8988T (cell line): ENCODE results near the gene SPDYE1.

Experiments
- DNase-seq: peaks from one replicate; pipeline ENCODE4 v3.0.0; 2011

Gene SPDYE1

GRCh38 chr7:44045226-44046014 lies 47.7 kb downstream of the SPDYE1 start:
- DNase-seq: no peak

- DNase-seq: no peak
Observed at GRCh38 chr7:44046321-44047061, 48.8 kb downstream of the SPDYE1 start.

GRCh38 chr7:44048031-44048795 lies 50.5 kb downstream of the SPDYE1 start:
- DNase-seq: no peak

- no peak for DNase-seq
Observed at GRCh38 chr7:44050121-44050914, 52.6 kb downstream of the SPDYE1 start.

- DNase-seq: no peak
Observed at GRCh38 chr7:44050915-44051560, 53.3 kb downstream of the SPDYE1 start.

GRCh38 chr7:44051611-44052220 lies 54.0 kb downstream of the SPDYE1 start:
- no peak for DNase-seq

- no peak for DNase-seq
Observed at GRCh38 chr7:44052771-44053365, 55.2 kb downstream of the SPDYE1 start.

DNA sequence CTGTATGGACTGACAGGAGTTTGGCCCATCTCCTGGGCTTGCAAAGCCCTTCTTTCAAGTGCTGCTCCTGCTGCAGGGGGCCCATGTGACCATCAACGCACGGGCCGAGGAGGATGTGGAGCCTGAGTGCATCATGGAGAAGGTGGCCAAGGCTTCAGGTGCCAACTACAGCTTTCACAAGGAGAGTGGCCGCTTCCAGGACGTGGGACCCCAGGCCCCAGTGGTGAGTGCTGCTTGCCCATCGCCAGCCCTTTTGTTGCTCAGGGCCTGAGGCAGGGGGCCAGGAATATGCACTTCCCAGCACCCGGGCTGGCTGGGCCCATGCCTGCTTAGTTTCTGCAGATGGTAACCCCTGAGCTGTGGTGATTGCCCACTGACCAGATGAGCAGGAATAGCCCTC lies 59.0 kb downstream of the SPDYE1 start:
- DNase-seq: no peak

DNA sequence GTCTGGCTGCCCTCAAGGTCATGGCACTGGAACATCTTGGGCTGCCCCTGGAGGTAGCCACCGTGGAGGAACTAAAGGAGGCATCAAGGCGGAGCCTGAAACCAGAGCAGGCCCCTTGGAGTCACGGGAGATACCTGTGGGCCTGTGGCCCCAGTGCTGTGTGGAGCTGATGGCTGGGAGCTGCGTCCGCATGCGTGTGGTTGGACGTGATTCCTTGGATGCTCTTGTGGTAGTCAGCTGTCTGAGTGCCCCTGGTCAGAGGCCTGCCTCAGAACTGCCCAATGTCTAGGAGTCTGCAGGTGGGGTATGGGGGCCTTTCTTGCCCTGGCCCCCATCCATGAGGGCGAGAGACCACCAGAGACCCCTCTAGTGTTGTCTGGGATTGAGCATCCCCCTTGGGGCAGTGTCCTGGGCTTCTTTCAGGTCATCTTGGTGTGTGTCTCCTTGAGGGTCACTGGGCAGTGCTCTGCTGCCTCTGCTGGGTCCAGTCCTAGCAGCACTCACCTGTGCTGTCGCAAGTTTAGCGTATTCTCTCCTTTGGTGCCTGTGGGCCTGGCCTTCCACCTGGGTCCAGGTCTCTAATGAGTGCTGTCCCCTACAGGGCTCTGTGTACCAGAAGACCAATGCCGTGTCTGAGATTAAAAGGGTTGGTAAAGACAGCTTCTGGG lies 59.6 kb downstream of the SPDYE1 start:
- DNase-seq: no peak

DNA sequence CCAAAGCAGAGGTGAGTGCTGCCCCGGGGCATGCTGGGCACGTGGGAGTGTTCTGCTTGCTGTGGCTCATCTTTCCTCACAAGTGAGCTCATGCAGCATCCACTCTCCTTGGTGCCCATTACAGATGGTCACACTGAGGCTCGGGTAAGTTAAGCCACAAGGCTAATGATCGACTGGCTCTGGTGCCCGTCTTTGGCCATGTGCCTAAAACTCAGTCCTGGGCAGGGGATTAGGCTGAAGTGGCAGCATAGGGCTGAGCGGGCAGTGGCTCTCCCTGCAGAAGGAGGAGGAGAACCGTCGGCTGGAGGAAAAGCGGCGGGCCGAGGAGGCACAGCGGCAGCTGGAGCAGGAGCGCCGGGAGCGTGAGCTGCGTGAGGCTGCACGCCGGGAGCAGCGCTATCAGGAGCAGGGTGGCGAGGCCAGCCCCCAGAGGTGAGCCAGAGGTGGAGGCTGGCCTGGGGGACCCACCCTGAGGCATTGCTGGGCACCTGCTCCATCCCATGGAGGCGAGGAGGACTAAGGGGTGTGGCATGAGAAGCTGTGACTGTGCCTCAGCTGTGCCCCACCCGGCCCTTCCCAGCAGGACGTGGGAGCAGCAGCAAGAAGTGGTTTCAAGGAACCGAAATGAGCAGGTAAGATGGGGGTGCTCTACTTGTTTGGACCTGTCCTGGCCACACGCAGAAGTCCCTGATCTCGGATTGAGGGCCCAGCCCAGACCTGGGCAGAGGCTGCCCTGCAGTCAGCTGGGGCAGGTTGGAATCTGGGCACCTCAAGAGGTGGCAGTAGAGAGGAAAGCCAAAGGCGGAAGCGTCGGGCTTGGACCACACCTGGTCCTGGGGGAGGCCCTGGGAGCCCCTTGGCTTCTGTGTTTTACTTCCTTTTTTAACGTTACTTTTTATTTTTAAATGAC lies 60.4 kb downstream of the SPDYE1 start:
- DNase-seq: no peak

- no peak for DNase-seq
Observed at GRCh38 chr7:44058759-44059218, 61.1 kb downstream of the SPDYE1 start.

- no peak for DNase-seq
Observed at GRCh38 chr7:44059219-44060090, 61.8 kb downstream of the SPDYE1 start.
